ENCODE data around the gene HIBCH.
A peak's percentile ranks its signal among the peaks of the same experiment; 100 is the strongest.
"Not testable (repeated sequence)": the region's sequence is repeated elsewhere in the genome, so short reads cannot be mapped to it uniquely, and the experiment has no call there.

HIBCH gene, protein sequence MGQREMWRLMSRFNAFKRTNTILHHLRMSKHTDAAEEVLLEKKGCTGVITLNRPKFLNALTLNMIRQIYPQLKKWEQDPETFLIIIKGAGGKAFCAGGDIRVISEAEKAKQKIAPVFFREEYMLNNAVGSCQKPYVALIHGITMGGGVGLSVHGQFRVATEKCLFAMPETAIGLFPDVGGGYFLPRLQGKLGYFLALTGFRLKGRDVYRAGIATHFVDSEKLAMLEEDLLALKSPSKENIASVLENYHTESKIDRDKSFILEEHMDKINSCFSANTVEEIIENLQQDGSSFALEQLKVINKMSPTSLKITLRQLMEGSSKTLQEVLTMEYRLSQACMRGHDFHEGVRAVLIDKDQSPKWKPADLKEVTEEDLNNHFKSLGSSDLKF

DNA sequence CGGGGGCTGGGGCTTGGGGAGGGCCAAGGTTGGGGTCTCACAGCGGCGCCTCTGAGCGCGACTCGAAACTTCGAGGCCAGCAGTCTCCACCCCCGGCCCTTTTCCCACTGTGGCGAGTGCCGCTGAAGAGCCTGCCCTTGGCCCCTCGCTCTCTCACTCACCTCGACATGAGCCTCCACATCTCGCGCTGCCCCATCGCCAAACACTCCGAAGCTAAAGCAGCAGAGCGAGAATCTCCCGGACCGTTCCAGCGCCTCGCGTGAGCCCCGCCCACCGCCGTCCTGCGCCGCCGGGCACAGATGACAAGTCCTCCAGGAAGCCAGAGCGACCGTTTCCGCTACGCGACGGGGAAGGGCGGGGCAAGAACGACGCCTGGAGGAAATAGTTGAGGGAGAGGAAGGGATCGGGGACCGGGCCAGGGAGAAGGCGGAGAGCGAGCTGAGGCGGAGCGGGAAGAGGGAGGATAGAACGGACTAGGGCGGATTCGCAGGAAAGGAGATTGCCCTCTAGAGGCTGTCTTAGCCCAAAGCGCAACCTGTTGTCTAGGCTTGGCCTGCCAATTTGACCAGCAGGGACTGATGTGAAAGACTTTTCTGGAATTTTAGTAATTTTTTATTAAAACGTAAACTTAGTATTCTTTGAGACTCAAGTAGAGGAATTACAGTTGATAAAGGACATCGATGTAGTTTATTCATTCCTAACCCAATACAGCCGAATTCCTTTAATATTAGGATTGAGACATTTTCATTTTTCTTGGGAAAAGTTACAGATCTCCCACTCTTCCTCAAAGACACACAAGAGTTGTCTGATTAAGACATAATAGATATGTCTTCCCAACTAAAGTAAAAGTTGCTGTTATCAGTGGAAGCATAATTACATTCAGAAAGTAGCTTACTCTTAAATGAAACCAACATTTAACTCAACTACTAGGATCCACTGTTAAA lies at the start of gene HIBCH:
Gene HIBCH, minus strand, starts transcription at position 272 of the 944 bp plus-strand sequence. Its CDS starts 76 bp downstream, at position 196.
- Mint-ChIP-seq H3K4me1 (peaks cover 65% of the 10 kb centered on the region), H3K4me3 (peak within 1 kb of the TSS; percentile 99), H3K36me3 (ENCODE audit: low read depth) (peaks cover 4% of the 10 kb centered on the region), H3K9me3 (no peaks in the 10 kb centered on the region), H3K27ac (peak within 1 kb of the TSS; percentile 97), H3K27me3 (no peaks in the 10 kb centered on the region)
- peak; percentile 95 for DNase-seq
- peak; percentile 95 for ATAC-seq

DNA sequence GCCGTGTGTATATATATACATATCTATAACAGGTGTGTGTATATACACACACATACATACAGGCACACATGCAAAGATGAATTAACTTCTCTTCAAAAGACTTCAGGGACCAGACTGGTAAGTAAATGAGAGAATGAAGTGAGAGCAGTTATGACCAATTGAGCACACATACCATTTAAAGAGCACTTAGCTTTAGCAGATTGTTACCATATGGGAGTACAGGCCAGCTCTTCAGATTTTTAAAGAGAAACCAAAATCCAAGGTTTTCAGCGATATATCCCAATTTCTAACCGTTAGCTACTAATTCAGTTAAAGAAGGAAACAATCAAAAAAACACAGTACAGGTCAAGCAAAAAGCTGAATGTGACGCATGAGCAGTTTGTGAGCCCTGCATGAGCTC lies 47.5 kb upstream of the HIBCH start:
- ATAC-seq (no peak), DNase-seq (no peak)
- Mint-ChIP-seq H3K27me3 (no peaks in the 10 kb centered on the region), H3K27ac (no peak overlapping the region), H3K4me3 (no peak overlapping the region), H3K9me3 (no peaks in the 10 kb centered on the region), H3K4me1 (peaks cover 2% of the 10 kb centered on the region), H3K36me3 (ENCODE audit: low read depth) (peaks cover 14% of the 10 kb centered on the region)

DNA sequence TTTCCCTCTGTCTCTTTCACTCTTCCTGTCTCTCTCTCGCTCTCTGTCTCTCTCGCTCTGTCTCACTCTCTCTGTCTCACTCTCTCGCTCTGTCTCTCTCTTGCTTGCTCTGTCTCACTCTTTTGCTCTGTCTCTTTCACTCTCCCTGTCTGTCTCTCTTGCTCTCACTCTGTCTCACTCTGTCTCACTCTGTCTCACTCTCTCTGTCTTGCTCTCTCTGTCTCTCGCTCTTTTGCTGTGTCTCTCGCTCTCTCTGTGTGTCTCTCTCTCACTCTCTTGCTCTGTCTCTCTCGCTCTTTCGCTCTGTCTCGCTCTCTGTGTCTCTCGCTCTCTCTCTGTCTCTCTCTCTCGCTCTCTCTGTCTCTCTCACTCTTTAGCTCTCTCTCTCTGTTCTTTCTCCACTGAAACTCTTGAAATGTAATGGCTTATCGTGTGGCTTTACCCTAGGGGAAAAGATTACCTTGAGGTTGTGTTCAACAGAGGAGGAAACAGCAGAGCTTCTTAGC lies 46.7 kb upstream of the HIBCH start:
- no peak for ATAC-seq

DNA sequence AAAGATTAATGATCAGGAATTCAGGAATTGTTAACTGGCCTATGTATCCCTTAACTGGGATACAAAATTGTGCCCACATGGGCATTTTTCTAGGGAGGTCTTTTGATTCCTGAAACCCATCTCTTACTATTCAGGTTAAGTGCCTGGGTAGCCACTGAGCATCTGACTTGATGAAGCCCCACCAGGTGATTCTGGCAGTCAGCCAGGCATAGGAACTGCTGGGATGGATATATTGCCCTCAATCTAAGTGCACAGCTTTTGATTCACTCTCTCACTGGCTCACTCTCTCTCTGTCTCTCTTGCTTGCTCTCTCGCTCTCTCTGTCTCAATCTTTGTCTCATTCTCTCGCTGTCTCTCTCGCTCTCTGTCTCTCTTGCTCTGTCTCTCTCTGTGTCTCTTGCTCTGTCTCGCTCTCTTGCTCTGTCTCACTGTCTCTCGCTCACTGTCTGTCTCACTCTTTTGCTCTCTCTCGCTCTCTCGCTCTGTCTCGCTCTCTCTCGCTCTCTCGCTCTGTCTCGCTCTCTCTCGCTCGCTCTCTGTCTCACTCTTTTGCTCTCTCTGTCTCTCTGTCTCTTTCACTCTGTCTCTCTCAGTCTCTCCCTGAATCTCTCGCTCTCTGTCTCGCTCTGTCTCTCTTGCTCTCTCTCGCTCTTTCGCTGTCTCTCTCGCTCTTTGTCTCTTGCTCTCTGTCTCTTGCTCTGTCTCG lies 46.0 kb upstream of the HIBCH start:
- peaks cover 9% of the 10 kb centered on the region for H3K4me1 Mint-ChIP-seq
- DNase-seq, result no peak
- H3K27me3 Mint-ChIP-seq, result no peaks in the 10 kb centered on the region
- H3K9me3 Mint-ChIP-seq, result no peaks in the 10 kb centered on the region
- H3K27ac Mint-ChIP-seq, result no peak overlapping the region
- peaks cover 14% of the 10 kb centered on the region for H3K36me3 Mint-ChIP-seq (ENCODE audit: low read depth)
- H3K4me3 Mint-ChIP-seq, result no peak overlapping the region
- no peak for ATAC-seq

More for the DNA sequence above, 46.7 kb upstream of the HIBCH start:
- DNase-seq, result no peak
- no peaks in the 10 kb centered on the region for H3K9me3 Mint-ChIP-seq
- H3K4me3 Mint-ChIP-seq, result no peak overlapping the region
- peaks cover 7% of the 10 kb centered on the region for H3K4me1 Mint-ChIP-seq
- no peak overlapping the region for H3K27ac Mint-ChIP-seq
- H3K27me3 Mint-ChIP-seq, result no peaks in the 10 kb centered on the region
- peaks cover 14% of the 10 kb centered on the region for H3K36me3 Mint-ChIP-seq (ENCODE audit: low read depth)

DNA sequence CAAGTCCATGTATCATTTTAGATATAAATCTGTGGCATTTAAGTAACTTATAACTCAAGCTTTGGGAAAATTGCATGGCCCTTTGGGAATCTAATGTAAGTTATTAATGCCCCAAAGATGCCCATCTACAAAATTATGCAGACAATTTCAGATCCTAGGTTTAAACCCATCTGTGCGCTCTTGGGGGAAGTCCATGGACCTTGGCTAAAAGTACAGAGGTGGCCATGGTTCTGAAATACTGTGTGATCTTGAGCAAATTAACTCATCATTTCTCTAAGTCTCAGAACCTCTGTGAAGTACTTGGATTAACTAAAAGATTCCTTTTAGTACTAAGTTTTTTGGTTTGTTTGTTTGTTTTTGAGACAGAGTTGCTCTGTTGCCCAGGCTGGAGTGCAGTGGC lies 43.3 kb upstream of the HIBCH start:
- no peaks in the 10 kb centered on the region for H3K27me3 Mint-ChIP-seq
- H3K36me3 Mint-ChIP-seq (ENCODE audit: low read depth), result peaks cover 2% of the 10 kb centered on the region
- DNase-seq, result no peak
- H3K9me3 Mint-ChIP-seq, result no peaks in the 10 kb centered on the region
- H3K4me3 Mint-ChIP-seq, result no peak overlapping the region
- ATAC-seq, result no peak
- H3K27ac Mint-ChIP-seq, result no peak overlapping the region
- peaks cover 29% of the 10 kb centered on the region for H3K4me1 Mint-ChIP-seq

DNA sequence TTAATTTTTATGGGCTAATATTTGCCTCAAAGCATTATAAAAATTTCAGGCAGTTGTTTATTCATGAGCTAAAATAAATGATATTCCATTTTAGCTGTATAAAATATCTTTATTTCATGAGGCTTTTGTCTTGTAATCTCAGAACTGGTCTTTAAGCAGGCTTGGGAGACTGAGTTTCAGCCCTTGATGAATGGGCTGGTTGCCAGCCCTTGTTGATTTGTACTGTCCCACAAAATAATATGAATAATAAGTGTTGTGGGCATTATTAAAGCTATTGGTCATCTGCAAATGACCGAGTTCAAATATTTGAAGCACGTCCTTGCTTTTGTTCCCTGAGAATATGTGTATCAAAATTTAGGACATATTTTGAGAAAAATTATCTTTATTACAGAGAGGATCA lies 41.9 kb upstream of the HIBCH start:
- Mint-ChIP-seq H3K36me3 (ENCODE audit: low read depth) (no peaks in the 10 kb centered on the region), H3K9me3 (no peaks in the 10 kb centered on the region), H3K27ac (no peak overlapping the region), H3K4me1 (peaks cover 29% of the 10 kb centered on the region), H3K4me3 (no peak overlapping the region), H3K27me3 (no peaks in the 10 kb centered on the region)
- DNase-seq, result no peak
- no peak for ATAC-seq

DNA sequence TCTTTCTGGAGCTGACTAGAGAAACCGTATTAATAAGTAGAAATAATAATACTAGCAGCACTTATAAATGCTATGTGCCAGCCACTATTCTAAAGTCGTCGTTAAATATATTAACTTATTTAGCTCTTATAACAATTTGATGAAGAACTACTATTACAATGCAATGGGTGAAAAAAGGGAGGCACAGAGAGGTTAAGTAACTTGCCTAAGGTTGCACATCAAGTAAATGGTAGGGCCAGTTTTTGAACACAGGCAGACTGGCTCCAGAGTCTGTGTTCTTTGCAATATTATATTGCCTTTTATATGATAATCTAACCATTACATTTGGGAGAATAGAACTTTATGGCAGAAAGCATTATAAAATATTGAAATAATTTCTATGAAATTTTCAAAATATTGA lies 41.3 kb upstream of the HIBCH start:
- DNase-seq, result no peak
- no peaks in the 10 kb centered on the region for H3K27me3 Mint-ChIP-seq
- ATAC-seq, result no peak
- H3K9me3 Mint-ChIP-seq, result no peaks in the 10 kb centered on the region
- no peak overlapping the region for H3K4me3 Mint-ChIP-seq
- H3K36me3 Mint-ChIP-seq (ENCODE audit: low read depth), result no peaks in the 10 kb centered on the region
- no peak overlapping the region for H3K27ac Mint-ChIP-seq
- H3K4me1 Mint-ChIP-seq, result peaks cover 29% of the 10 kb centered on the region

DNA sequence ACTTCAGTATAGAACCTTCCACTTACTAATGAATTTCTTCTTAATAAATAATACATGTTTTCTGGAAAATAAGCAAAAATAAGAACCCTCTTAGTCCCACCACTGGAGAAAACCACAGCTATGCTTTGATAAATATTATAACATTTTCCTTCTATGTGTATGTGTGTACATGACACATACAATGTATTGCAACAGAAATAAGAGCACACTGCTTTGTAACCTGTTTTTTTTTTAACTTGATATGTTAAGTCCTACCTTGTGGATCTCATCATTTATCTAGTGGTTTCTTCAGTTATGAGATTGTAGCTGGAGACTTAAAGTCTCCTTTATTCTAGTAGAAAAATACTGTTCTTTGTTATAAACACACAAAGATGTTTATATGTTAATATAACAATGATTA lies 40.9 kb upstream of the HIBCH start:
- Mint-ChIP-seq H3K27me3 (no peaks in the 10 kb centered on the region), H3K9me3 (no peaks in the 10 kb centered on the region), H3K4me1 (peaks cover 29% of the 10 kb centered on the region), H3K4me3 (peak overlapping the region; percentile 84), H3K27ac (no peak overlapping the region), H3K36me3 (ENCODE audit: low read depth) (no peaks in the 10 kb centered on the region)
- DNase-seq (no peak), ATAC-seq (no peak)

DNA sequence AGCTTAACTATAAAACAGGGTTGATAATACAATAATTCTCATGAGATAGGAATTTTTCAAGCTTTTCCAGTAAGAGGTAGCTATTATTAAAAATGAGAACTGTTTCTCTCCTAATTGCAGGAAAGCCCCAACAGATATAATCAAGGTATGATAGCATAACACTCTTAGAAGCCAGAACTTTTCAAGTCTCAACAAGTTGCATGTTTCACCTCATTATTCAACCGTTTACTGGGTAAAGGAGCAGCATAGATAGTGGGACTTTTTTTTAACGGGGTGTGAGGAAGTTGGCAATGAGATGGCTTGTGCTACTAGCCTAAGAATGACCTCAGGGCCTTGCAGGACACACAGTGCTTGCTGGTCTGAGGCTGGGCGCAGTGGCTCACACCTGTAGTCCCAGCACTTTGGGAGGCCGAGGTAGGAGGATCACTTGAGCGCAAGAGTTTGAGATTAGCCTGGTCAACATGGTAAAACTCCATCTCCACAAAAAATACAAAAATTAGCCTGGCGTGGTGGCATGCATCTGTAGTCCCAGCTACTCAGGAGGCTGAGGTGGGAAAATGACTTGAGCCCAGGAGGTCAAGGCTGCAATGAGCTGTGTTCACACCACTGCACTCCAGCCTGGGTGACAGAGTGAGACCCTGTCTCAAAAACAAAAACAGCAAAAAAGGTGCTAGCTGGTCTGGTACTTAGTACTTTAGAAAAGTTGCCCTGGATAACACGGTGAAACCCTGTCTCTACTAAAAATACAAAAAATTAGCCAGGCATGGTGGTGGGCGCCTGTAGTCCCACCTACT lies 39.2 kb upstream of the HIBCH start:
- H3K27ac Mint-ChIP-seq, result peak overlapping the region; percentile 81
- not testable (repeated sequence) for H3K9me3 Mint-ChIP-seq; H3K4me3 Mint-ChIP-seq; H3K27me3 Mint-ChIP-seq; ATAC-seq; H3K36me3 Mint-ChIP-seq (ENCODE audit: low read depth); DNase-seq
- peaks cover 29% of the 10 kb centered on the region for H3K4me1 Mint-ChIP-seq

DNA sequence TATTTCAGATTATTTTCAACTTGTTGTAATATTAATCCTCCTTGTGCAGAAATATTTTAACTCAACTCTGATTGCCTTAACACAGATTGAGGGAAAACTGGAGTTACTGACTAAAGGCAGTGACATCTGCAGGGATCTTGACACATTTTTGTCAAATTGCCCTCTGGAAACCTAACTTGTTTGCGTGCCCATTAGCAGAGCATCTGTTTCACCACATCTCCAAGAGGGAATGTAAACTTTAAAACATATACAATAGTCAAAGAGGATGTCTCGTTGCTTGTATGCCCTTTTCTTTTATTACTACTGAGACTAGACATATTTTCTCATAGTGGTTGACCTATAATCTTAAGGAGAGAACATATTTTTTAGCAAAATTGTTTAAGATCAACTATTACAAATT lies 38.0 kb upstream of the HIBCH start:
- no peak for ATAC-seq
- Mint-ChIP-seq H3K4me3 (no peak overlapping the region), H3K27ac (no peak overlapping the region), H3K9me3 (no peaks in the 10 kb centered on the region), H3K4me1 (peaks cover 29% of the 10 kb centered on the region), H3K36me3 (ENCODE audit: low read depth) (no peaks in the 10 kb centered on the region), H3K27me3 (no peaks in the 10 kb centered on the region)
- no peak for DNase-seq

DNA sequence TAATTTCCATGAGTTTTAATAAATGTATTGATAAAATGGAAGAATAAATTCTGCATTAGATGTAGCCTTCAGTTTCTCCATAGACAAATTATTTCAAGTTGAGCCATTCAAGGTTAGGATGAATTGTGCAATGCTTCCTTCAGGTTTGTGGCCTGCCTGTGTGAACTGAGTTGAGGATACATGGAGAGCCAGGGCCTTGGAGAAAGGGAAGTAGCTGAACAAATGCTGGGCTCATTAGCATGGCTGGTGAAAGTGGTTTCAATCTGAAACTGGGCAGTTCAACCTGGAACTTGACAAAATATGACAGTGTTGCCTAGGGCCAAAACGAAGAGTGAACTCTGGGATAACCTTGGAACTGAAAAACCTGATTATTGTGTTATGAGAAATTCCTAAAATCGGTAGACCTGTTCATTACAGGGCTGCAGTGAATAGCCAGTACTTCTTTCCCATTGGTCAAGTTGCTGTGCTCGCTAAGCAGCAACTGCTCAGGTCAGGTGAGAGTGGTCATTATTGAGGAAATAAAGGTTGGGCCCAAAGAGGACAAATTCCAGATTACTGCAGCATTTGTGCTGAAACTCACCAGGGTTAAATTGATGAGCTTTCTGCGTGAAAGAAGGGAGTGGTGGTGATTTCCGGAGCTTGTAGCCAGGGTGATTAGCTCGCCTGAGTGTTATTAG lies 36.5 kb upstream of the HIBCH start:
- Mint-ChIP-seq H3K4me3 (no peak overlapping the region), H3K4me1 (peaks cover 23% of the 10 kb centered on the region), H3K27ac (no peak overlapping the region), H3K9me3 (no peaks in the 10 kb centered on the region), H3K36me3 (ENCODE audit: low read depth) (no peaks in the 10 kb centered on the region), H3K27me3 (no peaks in the 10 kb centered on the region)
- no peak for ATAC-seq
- DNase-seq, result no peak

DNA sequence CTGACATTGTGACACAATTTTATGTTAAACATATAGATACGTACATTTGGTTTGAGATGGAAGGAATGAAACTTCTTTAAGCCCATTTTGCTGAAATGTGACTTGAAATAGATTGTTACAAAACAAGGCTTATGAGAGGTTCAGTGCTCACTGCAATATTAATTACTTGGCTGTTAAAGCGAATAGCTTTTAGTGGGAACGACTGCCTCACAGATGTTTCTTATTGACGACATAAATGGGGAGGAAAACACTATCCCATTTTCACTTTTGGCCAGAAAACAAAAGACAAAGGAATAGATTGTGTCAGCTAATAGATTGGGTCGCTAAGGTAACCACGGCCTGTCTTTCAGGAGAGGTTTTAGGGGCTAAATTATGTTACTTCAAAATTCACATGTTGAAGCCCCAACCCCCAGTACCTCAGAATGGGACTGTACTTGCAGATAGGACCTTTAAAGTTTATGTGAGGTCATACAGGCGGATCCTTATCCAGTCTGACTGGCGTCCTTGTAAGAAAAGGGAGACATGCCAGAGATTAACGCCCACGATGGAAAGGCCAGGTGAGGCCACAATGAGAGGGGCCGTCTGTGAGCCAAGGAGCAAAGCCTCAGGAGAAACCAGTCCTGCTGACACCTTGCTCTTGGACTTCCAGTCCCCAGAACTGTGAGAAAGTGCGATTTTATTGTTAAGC lies 34.5 kb upstream of the HIBCH start:
- no peaks in the 10 kb centered on the region for H3K36me3 Mint-ChIP-seq (ENCODE audit: low read depth)

DNA sequence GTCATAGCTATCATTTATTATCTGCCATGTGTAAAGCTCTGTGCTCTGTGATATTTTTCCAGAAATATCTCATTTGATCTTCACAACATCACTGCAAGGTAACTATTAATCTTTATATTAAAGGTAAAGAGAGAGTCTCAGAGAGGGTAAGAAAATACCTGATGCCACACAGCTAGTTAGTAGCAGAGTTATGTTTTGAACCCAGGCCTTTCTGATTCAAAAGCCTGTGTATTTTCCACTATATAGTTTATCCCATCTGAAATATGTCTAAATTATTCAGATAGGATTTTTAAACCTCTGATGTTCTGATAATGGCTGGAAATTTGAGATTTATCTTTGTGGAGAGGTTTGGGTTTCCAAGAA lies 33.9 kb upstream of the HIBCH start:
- ATAC-seq, result no peak
- no peak for DNase-seq
- Mint-ChIP-seq H3K9me3 (no peaks in the 10 kb centered on the region), H3K27me3 (no peaks in the 10 kb centered on the region), H3K4me3 (no peak overlapping the region), H3K4me1 (peaks cover under 1% of the 10 kb centered on the region), H3K27ac (no peak overlapping the region), H3K36me3 (ENCODE audit: low read depth) (no peaks in the 10 kb centered on the region)

More for the DNA sequence above, 34.5 kb upstream of the HIBCH start:
- Mint-ChIP-seq H3K4me1 (peaks cover 6% of the 10 kb centered on the region), H3K4me3 (no peak overlapping the region), H3K27me3 (no peaks in the 10 kb centered on the region), H3K27ac (no peak overlapping the region), H3K9me3 (no peaks in the 10 kb centered on the region)
- ATAC-seq (no peak), DNase-seq (no peak)

Measured in activated naive CD8-positive, alpha-beta T cell treated with anti-CD3 and anti-CD28 coated beads, Interleukin-2, amount 50 U/mL, for 24 hours (primary cell).